ENCODE measurements around the gene CIAPIN1.

The CIAPIN1 gene

GRCh38 chr16:57381791-57382534, 65.2 kb downstream of the CIAPIN1 start:
- DNase-seq = no peak

GRCh38 chr16:57380671-57381462, 66.3 kb downstream of the CIAPIN1 start:
- DNase-seq = no peak

GRCh38 chr16:57379579-57379978, 67.6 kb downstream of the CIAPIN1 start:
- no peak for DNase-seq

Measured in left hindlimb (tissue), 1 donor.